HepG2 (cell line): ENCODE data around the gene SYPL2. TPM values are rescaled to one million over a fixed set of nuclear protein-coding genes. Genes with fewer than 3 reads are reported as not detected.

Experiments used
- ATAC-seq: fragments of 200-7000 bp; cut with Tn5 transposase; 3 replicates; pipeline ENCODE4 v1.9.1; 2020; ENCODE audit warnings: mild to moderate bottlenecking, moderate library complexity
- BruUV-seq: library from RNA; stranded (reverse); fragments of 400-500 nt; replicated peaks from 2 replicates; lab custom pipeline; 2021; lab: Mats Ljungman, UMichigan
- CTCF ChIA-PET: fragments of 300-600 bp; formaldehyde crosslinking; extraction: SDS; loops from one replicate; lab custom pipeline; 2021; ENCODE audit warnings: low total read pairs, inconsistent platforms, low intra/inter-chr PET ratio; lab: Yijun Ruan, JAX
- POLR2A ChIA-PET: fragments of 350-600 bp; sonication (Branson Sonifier 250); formaldehyde crosslinking; loops from one replicate; lab custom pipeline; 2020; ENCODE audit warnings: antibody characterized with exemption, inconsistent platforms; lab: Yijun Ruan, JAX
- DNase-seq: peaks from one replicate; pipeline ENCODE4 v3.0.0-alpha.2; 2015; ENCODE audit warnings: low spot score
- FAIRE-seq: peaks from 3 replicates; lab custom pipeline; 2011; peaks lifted over from hg19 to GRCh38; lab: Jason Lieb, UNC
- H2AFZ ChIP-seq: one replicate; pipeline ENCODE4 v1.6.1; 2011; ENCODE audit warnings: low read length, inconsistent platforms
- H3K27ac ChIP-seq: fragments of 300-600 bp; 3 replicates; pipeline ENCODE4 v1.8.0; 2011; ENCODE audit warnings: mixed run types, mild to moderate bottlenecking, mixed read lengths, low read length, inconsistent platforms; ENCODE audit not compliant: insufficient read depth; ENCODE audit errors: extremely low read length
- H3K27me3 ChIP-seq, 2 experiments: fragments of 200-600 bp in 1 of 2; 2 replicates in 1 of 2; 3 replicates in 1 of 2; pipeline versions ENCODE4 v1.6.0 to v1.8.0; 2011; ENCODE audit warnings: low read length in 2 of 2, mild to moderate bottlenecking in 2 of 2, moderate library complexity in 2 of 2, inconsistent platforms in 1 of 2; ENCODE audit not compliant: insufficient read depth in 2 of 2, control insufficient read depth in 1 of 2
- H3K36me3 ChIP-seq, 2 experiments: fragments of 200-600 bp in 1 of 2; replicated peaks in 1 of 2; 2 replicates in 1 of 2; 3 replicates in 1 of 2; pipeline versions ENCODE4 v1.5.1 to v1.8.0; 2011; ENCODE audit warnings: low read length in 2 of 2, inconsistent platforms in 1 of 2; ENCODE audit not compliant: insufficient read depth in 2 of 2, control insufficient read depth in 1 of 2
- H3K4me1 ChIP-seq: 2 replicates; pipeline ENCODE4 v1.5.1; 2012; ENCODE audit warnings: low read length, inconsistent platforms; ENCODE audit not compliant: insufficient read depth
- H3K4me2 ChIP-seq: 2 replicates; pipeline ENCODE4 v1.6.0; 2011; ENCODE audit warnings: low read depth, low read length, inconsistent platforms
- H3K4me3 ChIP-seq, 3 experiments: fragments of 200-600 bp in 1 of 3; sonication (generic), shearing (Covaris generic) in 1 of 3; replicated peaks in 1 of 3; 2 replicates each; pipeline ENCODE4 v1.5.1; 2011 to 2016; ENCODE audit warnings: low read length in 3 of 3, inconsistent platforms in 2 of 3, low read depth in 2 of 3, mild to moderate bottlenecking in 2 of 3, control low read depth in 1 of 3, mixed read lengths in 1 of 3; ENCODE audit not compliant: insufficient read depth in 1 of 3
- H3K79me2 ChIP-seq: one replicate; pipeline ENCODE4 v1.6.1; 2011; ENCODE audit warnings: low read length, inconsistent platforms; ENCODE audit not compliant: insufficient read depth
- H3K9ac ChIP-seq: 2 replicates; pipeline ENCODE4 v1.6.0; 2011; ENCODE audit warnings: mild to moderate bottlenecking, low read depth, low read length, inconsistent platforms; ENCODE audit not compliant: insufficient read depth
- H3K9me3 ChIP-seq: 2 replicates; pipeline ENCODE4 v1.5.1; 2012; ENCODE audit warnings: mild to moderate bottlenecking, low read length
- H4K20me1 ChIP-seq: 2 replicates; pipeline ENCODE4 v1.6.0; 2011; ENCODE audit warnings: inconsistent platforms, mild to moderate bottlenecking, low read length, moderate library complexity; ENCODE audit not compliant: insufficient read depth
- NPAS2 ChIP-seq: sonication (generic); formaldehyde crosslinking; IDR thresholded peaks from 2 replicates; pipeline ENCODE4 v1.8.0; 2022; ENCODE audit warnings: mild to moderate bottlenecking, missing genetic modification reagents, borderline replicate concordance
- SMC3 ChIP-seq: IDR thresholded peaks from 2 replicates; pipeline ENCODE4 v1.6.1; 2011; ENCODE audit warnings: low read length, improper control_type of control experiment
- SNAI1 ChIP-seq: sonication (generic); formaldehyde crosslinking; IDR thresholded peaks from 2 replicates; pipeline ENCODE4 v1.5.0; 2020; ENCODE audit warnings: mild to moderate bottlenecking, missing genetic modification reagents, borderline replicate concordance
- TCF7 ChIP-seq: sonication (generic); IDR thresholded peaks from 2 replicates; pipeline ENCODE4 v1.6.1; 2016; ENCODE audit warnings: antibody characterized with exemption, low read depth
- TGIF2 ChIP-seq: IDR thresholded peaks from 2 replicates; pipeline ENCODE4 v1.6.1; 2016; ENCODE audit warnings: control low read depth, missing compliant biosample characterization
- ZBTB8A ChIP-seq: sonication (generic); formaldehyde crosslinking; IDR thresholded peaks from 2 replicates; pipeline ENCODE4 v1.4.0; 2020; ENCODE audit warnings: mild to moderate bottlenecking, low read depth, missing genetic modification reagents, borderline replicate concordance
- ZNF121 ChIP-seq: sonication (generic); formaldehyde crosslinking; IDR thresholded peaks from 2 replicates; pipeline ENCODE4 v1.5.0; 2020; ENCODE audit warnings: mild to moderate bottlenecking, missing genetic modification reagents
- ZNF20 ChIP-seq: sonication (generic); formaldehyde crosslinking; IDR thresholded peaks from 2 replicates; pipeline ENCODE4 v1.4.0; 2020; ENCODE audit warnings: mild to moderate bottlenecking, moderate library complexity, missing genetic modification reagents
- ZNF468 ChIP-seq: sonication (generic); formaldehyde crosslinking; IDR thresholded peaks from 2 replicates; pipeline ENCODE4 v1.8.0; 2022; ENCODE audit warnings: mild to moderate bottlenecking, moderate library complexity, missing genetic modification reagents
- ZNF569 ChIP-seq: sonication (generic); formaldehyde crosslinking; IDR thresholded peaks from 2 replicates; pipeline ENCODE4 v1.5.0; 2020; ENCODE audit warnings: mild to moderate bottlenecking, missing genetic modification reagents, moderate library complexity, borderline replicate concordance
- whole genome bisulfite sequencing: methylation state at CpG from one replicate; pipeline ENCODE4 v1.1.6; 2017; ENCODE audit warnings: low lambda C conversion rate; 5-methylcytosine and 5-hydroxymethylcytosine counted together
- in situ Hi-C: cut with HindIII; loops from 2 replicates; pipeline ENCODE4 v1.10.0; 2017; ENCODE audit warnings: low pct_unique_long_range_greater_than_20kb; ENCODE audit not compliant: extremely low pct_ligation_motif_present
- intact Hi-C: fragments of 100-400 bp; cut with micrococcal nuclease; formaldehyde crosslinking; loops from one replicate; pipeline ENCODE4 v1.10.0; 2022; ENCODE audit not compliant: unreplicated experiment
- polyA plus RNA-seq, 8 experiments: library from polyadenylated mRNA; depleted of rRNA in 3 of 8; stranded (reverse) in 7 of 8; unstranded in 1 of 8; fragments of >200 nt; fragmentation: Illumina TruSeq in 4 of 8; extraction: Trizol in 4 of 8; gene quantifications; 2 replicates each; pipeline versions ENCODE4 v1.2.1 to v1.2.3, GENCODE V29; 2011 to 2016; ENCODE audit warnings: low read depth in 4 of 8, missing spikeins in 1 of 8, mixed read lengths in 1 of 8; ENCODE audit not compliant: insufficient read depth in 1 of 8
- total RNA-seq, 5 experiments: library from RNA; depleted of rRNA; stranded (reverse); fragments of >200 nt; fragmentation: Illumina TruSeq; extraction: Trizol; gene quantifications; 2 replicates each; pipeline ENCODE4 v1.2.3, GENCODE V29; 2016; ENCODE audit warnings: low read depth in 1 of 5

SYPL2 gene
- total and polyA plus RNA-seq, 2 of the 13 experiments (the other 11 are each of a cell fraction or from before 2014, with no cell fraction given), result 0.17 to 0.24 TPM

- Histone ChIP-seq H3K27ac (no peak overlapping the region), H3K36me3 (no peaks in the 10 kb centered on the region), H3K9ac (no peak overlapping the region), H3K4me3 (no peak overlapping the region), H3K27me3 (peaks cover 7 to 61% of the 10 kb centered on the region in 2 experiments; a peak in 4 of 5 replicates), H3K4me1 (peaks cover 15% of the 10 kb centered on the region; the same call in 1 of the 2 replicates), H2AFZ (no peak overlapping the region)
- ChIA-PET CTCF (no interaction called here), POLR2A (interaction anchor here (1.0 kb wide), 1 partner anchor 11 kb away, joined by 3 read pairs; no protein-coding TSS in a partner anchor)
- no peak for DNase-seq
- 35% methylated on average over 7 of the region's 9 CpGs for WGBS
- BruUV-seq, result no TSS peak
- FAIRE-seq, result no peak
- no peak for TF ChIP-seq ZNF468 (CRISPR knock-in tag)
- no peak for TF ChIP-seq SNAI1 (CRISPR knock-in tag)
- TF ChIP-seq ZNF121 (CRISPR knock-in tag), result no peak
- TF ChIP-seq NPAS2 (CRISPR knock-in tag), result no peak
- no peak for TF ChIP-seq ZBTB8A (CRISPR knock-in tag)
- TF ChIP-seq TGIF2 (CRISPR knock-in tag), result no peak
- TF ChIP-seq ZNF569 (CRISPR knock-in tag), result no peak
- TF ChIP-seq TCF7, result no peak
- no peak for TF ChIP-seq ZNF20 (CRISPR knock-in tag)
- no peak for TF ChIP-seq SMC3
- TF ChIP-seq, all 625 proteins: peak for 0
- intact Hi-C loops, result no loop called here
- in situ Hi-C loops, result no loop called here
- ATAC-seq, result no peak
- Histone ChIP-seq H3K9me3 (no peaks in the 10 kb centered on the region), H3K79me2 (no peaks in the 10 kb centered on the region), H4K20me1 (no peaks in the 10 kb centered on the region), H3K4me2 (no peak overlapping the region)
These were observed 61.7 kb downstream of the SYPL2 start for GRCh38 chr1:109527846-109528695.
